ENCODE results near the gene SLC9A3.
"Not testable (repeated sequence)": the region's sequence is repeated elsewhere in the genome, so short reads cannot be mapped to it uniquely, and the experiment has no call there.

Gene SLC9A3

GRCh38 chr5:560792-561166 is 36.5 kb upstream of the SLC9A3 start:
- Histone ChIP-seq H3K4ac (ENCODE audit: low read depth, low read length) (no peak overlapping the region), H3K36me3 (ENCODE audit: control insufficient read depth, insufficient read depth, low read length) (no peaks in the 10 kb centered on the region), H3K4me3 (ENCODE audit: low read length) (no peak overlapping the region), H3K9ac (ENCODE audit: low read length) (no peak overlapping the region), H4K5ac (ENCODE audit: low read length) (no peak overlapping the region), H4K8ac (ENCODE audit: low read depth, low read length) (no peak overlapping the region), H2BK15ac (replicated peaks; ENCODE audit: low read depth) (no peak overlapping the region), H2BK5ac (ENCODE audit: low read length) (no peak overlapping the region), H3K4me1 (ENCODE audit: control insufficient read depth, low read depth, low read length) (no peaks in the 10 kb centered on the region), H3K23ac (ENCODE audit: low read length) (no peak overlapping the region), H3K4me2 (ENCODE audit: low read length) (no peak overlapping the region), H3K27ac (ENCODE audit: low read depth, low read length) (no peak overlapping the region), H2BK120ac (ENCODE audit: low read depth, low read length) (no peak overlapping the region), H3K18ac (ENCODE audit: low read length) (no peak overlapping the region), H2AK5ac (ENCODE audit: low read length) (no peak overlapping the region), H3K56ac (ENCODE audit: low read length) (no peak overlapping the region), H3K27me3 (ENCODE audit: insufficient read depth, low read length, poor library complexity) (no peaks in the 10 kb centered on the region), H3K79me1 (ENCODE audit: low read length) (no peaks in the 10 kb centered on the region), H3K79me2 (ENCODE audit: control insufficient read depth, insufficient read depth, low read length) (no peaks in the 10 kb centered on the region)
- no peak for DNase-seq
- WGBS (ENCODE audit: extremely low coverage, insufficient coverage, low lambda C conversion rate): no CpG with 5 or more reads among the region's 12 CpGs

- no CpG with 5 or more reads among the region's 32 CpGs for WGBS (ENCODE audit: extremely low coverage, insufficient coverage, low lambda C conversion rate)
- no peak overlapping the region for H2BK5ac ChIP-seq (ENCODE audit: low read length)
- H3K56ac ChIP-seq (ENCODE audit: low read length): no peak overlapping the region
- no peak overlapping the region for H3K9ac ChIP-seq (ENCODE audit: low read length)
- H3K79me2 ChIP-seq (ENCODE audit: control insufficient read depth, insufficient read depth, low read length): no peaks in the 10 kb centered on the region
- no peak for DNase-seq
- H3K79me1 ChIP-seq (ENCODE audit: low read length): no peaks in the 10 kb centered on the region
- no peak overlapping the region for H4K5ac ChIP-seq (ENCODE audit: low read length)
- no peaks in the 10 kb centered on the region for H3K27me3 ChIP-seq (ENCODE audit: insufficient read depth, low read length, poor library complexity)
- no peak overlapping the region for H3K23ac ChIP-seq (ENCODE audit: low read length)
- H3K4me1 ChIP-seq (ENCODE audit: control insufficient read depth, low read depth, low read length): no peaks in the 10 kb centered on the region
- H3K4ac ChIP-seq (ENCODE audit: low read depth, low read length): no peak overlapping the region
- H3K18ac ChIP-seq (ENCODE audit: low read length): no peak overlapping the region
- no peaks in the 10 kb centered on the region for H3K36me3 ChIP-seq (ENCODE audit: control insufficient read depth, insufficient read depth, low read length)
- H3K27ac ChIP-seq (ENCODE audit: low read depth, low read length): no peak overlapping the region
- H2BK15ac ChIP-seq (replicated peaks; ENCODE audit: low read depth): no peak overlapping the region
- no peak overlapping the region for H3K4me3 ChIP-seq (ENCODE audit: low read length)
- H3K4me2 ChIP-seq (ENCODE audit: low read length): no peak overlapping the region
- no peak overlapping the region for H2BK120ac ChIP-seq (ENCODE audit: low read depth, low read length)
- H2AK5ac ChIP-seq (ENCODE audit: low read length): no peak overlapping the region
- no peak overlapping the region for H4K8ac ChIP-seq (ENCODE audit: low read depth, low read length)
Observed at GRCh38 chr5:558871-559503, 34.7 kb upstream of the SLC9A3 start.

GRCh38 chr5:558326-558725 is 34.1 kb upstream of the SLC9A3 start:
- Histone ChIP-seq H2BK15ac (replicated peaks; ENCODE audit: low read depth) (no peak overlapping the region), H3K27ac (ENCODE audit: low read depth, low read length) (no peak overlapping the region)
- no CpG with 5 or more reads among the region's 10 CpGs for WGBS (ENCODE audit: extremely low coverage, insufficient coverage, low lambda C conversion rate)

GRCh38 chr5:557917-558316 is 33.7 kb upstream of the SLC9A3 start:
- not testable (repeated sequence) for H4K8ac ChIP-seq (ENCODE audit: low read depth, low read length); H3K27me3 ChIP-seq (ENCODE audit: insufficient read depth, low read length, poor library complexity); H4K5ac ChIP-seq (ENCODE audit: low read length); H3K4me3 ChIP-seq (ENCODE audit: low read length); H3K79me1 ChIP-seq (ENCODE audit: low read length); H2AK5ac ChIP-seq (ENCODE audit: low read length); H3K9ac ChIP-seq (ENCODE audit: low read length); H2BK15ac ChIP-seq (replicated peaks; ENCODE audit: low read depth); H3K23ac ChIP-seq (ENCODE audit: low read length); H3K4me1 ChIP-seq (ENCODE audit: control insufficient read depth, low read depth, low read length); H3K4me2 ChIP-seq (ENCODE audit: low read length); DNase-seq; H3K36me3 ChIP-seq (ENCODE audit: control insufficient read depth, insufficient read depth, low read length); H2BK5ac ChIP-seq (ENCODE audit: low read length); H2BK120ac ChIP-seq (ENCODE audit: low read depth, low read length); H3K27ac ChIP-seq (ENCODE audit: low read depth, low read length); H3K18ac ChIP-seq (ENCODE audit: low read length); H3K4ac ChIP-seq (ENCODE audit: low read depth, low read length); H3K56ac ChIP-seq (ENCODE audit: low read length); H3K79me2 ChIP-seq (ENCODE audit: control insufficient read depth, insufficient read depth, low read length)
- no CpG with 5 or more reads among the region's 4 CpGs for WGBS (ENCODE audit: extremely low coverage, insufficient coverage, low lambda C conversion rate)

More at GRCh38 chr5:558326-558725, 34.1 kb upstream of the SLC9A3 start:
- no peak overlapping the region for H2AK5ac ChIP-seq (ENCODE audit: low read length)
- no peak overlapping the region for H3K4ac ChIP-seq (ENCODE audit: low read depth, low read length)
- H4K8ac ChIP-seq (ENCODE audit: low read depth, low read length): no peak overlapping the region
- H3K36me3 ChIP-seq (ENCODE audit: control insufficient read depth, insufficient read depth, low read length): no peaks in the 10 kb centered on the region
- DNase-seq: no peak
- no peak overlapping the region for H3K9ac ChIP-seq (ENCODE audit: low read length)
- H3K4me2 ChIP-seq (ENCODE audit: low read length): no peak overlapping the region
- no peak overlapping the region for H3K4me3 ChIP-seq (ENCODE audit: low read length)
- no peak overlapping the region for H3K56ac ChIP-seq (ENCODE audit: low read length)
- no peaks in the 10 kb centered on the region for H3K79me1 ChIP-seq (ENCODE audit: low read length)
- H2BK5ac ChIP-seq (ENCODE audit: low read length): no peak overlapping the region
- no peak overlapping the region for H4K5ac ChIP-seq (ENCODE audit: low read length)
- no peaks in the 10 kb centered on the region for H3K4me1 ChIP-seq (ENCODE audit: control insufficient read depth, low read depth, low read length)
- H2BK120ac ChIP-seq (ENCODE audit: low read depth, low read length): no peak overlapping the region
- no peak overlapping the region for H3K23ac ChIP-seq (ENCODE audit: low read length)
- H3K18ac ChIP-seq (ENCODE audit: low read length): no peak overlapping the region
- H3K27me3 ChIP-seq (ENCODE audit: insufficient read depth, low read length, poor library complexity): no peaks in the 10 kb centered on the region
- H3K79me2 ChIP-seq (ENCODE audit: control insufficient read depth, insufficient read depth, low read length): no peaks in the 10 kb centered on the region

GRCh38 chr5:556909-557441 is 32.7 kb upstream of the SLC9A3 start:
- H3K23ac ChIP-seq (ENCODE audit: low read length): no peak overlapping the region
- no peak overlapping the region for H2BK5ac ChIP-seq (ENCODE audit: low read length)
- no CpG with 5 or more reads among the region's 19 CpGs for WGBS (ENCODE audit: extremely low coverage, insufficient coverage, low lambda C conversion rate)
- no peak overlapping the region for H3K27ac ChIP-seq (ENCODE audit: low read depth, low read length)
- no peaks in the 10 kb centered on the region for H3K79me2 ChIP-seq (ENCODE audit: control insufficient read depth, insufficient read depth, low read length)
- no peak overlapping the region for H3K4me3 ChIP-seq (ENCODE audit: low read length)
- no peak overlapping the region for H3K56ac ChIP-seq (ENCODE audit: low read length)
- H3K4ac ChIP-seq (ENCODE audit: low read depth, low read length): no peak overlapping the region
- no peaks in the 10 kb centered on the region for H3K4me1 ChIP-seq (ENCODE audit: control insufficient read depth, low read depth, low read length)
- no peak overlapping the region for H2AK5ac ChIP-seq (ENCODE audit: low read length)
- no peak for DNase-seq
- no peaks in the 10 kb centered on the region for H3K79me1 ChIP-seq (ENCODE audit: low read length)
- H3K27me3 ChIP-seq (ENCODE audit: insufficient read depth, low read length, poor library complexity): no peaks in the 10 kb centered on the region
- no peaks in the 10 kb centered on the region for H3K36me3 ChIP-seq (ENCODE audit: control insufficient read depth, insufficient read depth, low read length)
- H2BK15ac ChIP-seq (replicated peaks; ENCODE audit: low read depth): no peak overlapping the region
- no peak overlapping the region for H4K5ac ChIP-seq (ENCODE audit: low read length)
- H3K4me2 ChIP-seq (ENCODE audit: low read length): no peak overlapping the region
- H3K9ac ChIP-seq (ENCODE audit: low read length): no peak overlapping the region
- no peak overlapping the region for H3K18ac ChIP-seq (ENCODE audit: low read length)
- no peak overlapping the region for H4K8ac ChIP-seq (ENCODE audit: low read depth, low read length)
- H2BK120ac ChIP-seq (ENCODE audit: low read depth, low read length): no peak overlapping the region

- DNase-seq: no peak
- H3K9ac ChIP-seq (ENCODE audit: low read length): no peak overlapping the region
- no peak overlapping the region for H3K4me2 ChIP-seq (ENCODE audit: low read length)
- no peaks in the 10 kb centered on the region for H3K4me1 ChIP-seq (ENCODE audit: control insufficient read depth, low read depth, low read length)
- no peak overlapping the region for H4K8ac ChIP-seq (ENCODE audit: low read depth, low read length)
- no peak overlapping the region for H3K18ac ChIP-seq (ENCODE audit: low read length)
- H2BK120ac ChIP-seq (ENCODE audit: low read depth, low read length): no peak overlapping the region
- H3K27me3 ChIP-seq (ENCODE audit: insufficient read depth, low read length, poor library complexity): no peaks in the 10 kb centered on the region
- no peak overlapping the region for H3K56ac ChIP-seq (ENCODE audit: low read length)
- H3K4ac ChIP-seq (ENCODE audit: low read depth, low read length): no peak overlapping the region
- H3K27ac ChIP-seq (ENCODE audit: low read depth, low read length): no peak overlapping the region
- H3K4me3 ChIP-seq (ENCODE audit: low read length): no peak overlapping the region
- H3K23ac ChIP-seq (ENCODE audit: low read length): no peak overlapping the region
- H3K79me2 ChIP-seq (ENCODE audit: control insufficient read depth, insufficient read depth, low read length): no peaks in the 10 kb centered on the region
- WGBS (ENCODE audit: extremely low coverage, insufficient coverage, low lambda C conversion rate): no CpG with 5 or more reads among the region's 27 CpGs
- no peak overlapping the region for H4K5ac ChIP-seq (ENCODE audit: low read length)
- H2BK5ac ChIP-seq (ENCODE audit: low read length): no peak overlapping the region
- H2AK5ac ChIP-seq (ENCODE audit: low read length): no peak overlapping the region
- H3K79me1 ChIP-seq (ENCODE audit: low read length): no peaks in the 10 kb centered on the region
- H2BK15ac ChIP-seq (replicated peaks; ENCODE audit: low read depth): no peak overlapping the region
- no peaks in the 10 kb centered on the region for H3K36me3 ChIP-seq (ENCODE audit: control insufficient read depth, insufficient read depth, low read length)
Observed at GRCh38 chr5:555058-555623, 30.9 kb upstream of the SLC9A3 start.
